ENCODE results near the gene PSMD1. TPM values are rescaled to one million over a fixed set of nuclear protein-coding genes. Genes with fewer than 3 reads are reported as not detected.

The PSMD1 gene
- total and polyA plus RNA-seq, 2 of the 8 experiments (the other 6 are each of a cell fraction or from before 2014, with no cell fraction given) = 179 to 272 TPM

DNA sequence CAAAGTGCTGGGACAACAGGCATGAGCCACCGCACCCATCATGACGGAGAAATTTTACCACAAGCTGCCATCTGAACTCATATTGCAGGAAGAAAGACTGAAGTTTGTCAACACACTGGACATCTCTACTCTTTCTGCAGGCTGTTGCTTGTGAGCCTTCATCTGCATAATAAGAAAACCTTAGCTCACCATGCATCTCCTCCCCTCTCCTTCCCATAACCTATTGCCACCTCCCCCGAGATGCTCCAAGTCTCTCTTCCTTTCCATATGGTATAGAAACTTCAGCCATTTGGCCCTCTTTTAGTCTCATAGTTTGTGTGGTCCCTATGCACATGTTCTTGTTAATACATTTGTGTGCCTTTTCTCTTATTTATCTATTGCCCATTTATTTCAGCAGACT, 38.5 kb upstream of the PSMD1 start:
- Histone ChIP-seq H3K23ac (ENCODE audit: insufficient read length) (no peak overlapping the region), H3K27ac (ENCODE audit: low read depth, low read length) (no peak overlapping the region), H2BK120ac (replicated peaks; ENCODE audit: low read depth, low read length) (no peak overlapping the region), H3K14ac (ENCODE audit: insufficient read length) (no peak overlapping the region), H2BK15ac (ENCODE audit: low read length) (no peak overlapping the region), H4K5ac (ENCODE audit: insufficient read length, low read depth, low read length) (no peak overlapping the region), H4K20me1 (replicated peaks in 1 of 2; ENCODE audit: control insufficient read depth in 1 of 2, insufficient read depth in 2 of 2, low read length in 2 of 2) (no peaks in the 10 kb centered on the region), H3K18ac (ENCODE audit: extremely low read depth, low read length) (no peak overlapping the region), H3K79me2 (ENCODE audit: control insufficient read depth in 1 of 2, insufficient read depth in 2 of 2, low read length in 2 of 2) (no peaks in the 10 kb centered on the region), H3K9me3 (ENCODE audit: insufficient read depth in 2 of 2, low read depth in 1 of 2, low read length in 1 of 2) (no peaks in the 10 kb centered on the region), H3K9ac (replicated peaks in 1 of 4; ENCODE audit: extremely low read depth in 1 of 4, low read depth in 3 of 4, low read length in 3 of 4) (no peak overlapping the region), H3K27me3 (replicated peaks in 1 of 4; ENCODE audit: control insufficient read depth in 3 of 4, extremely low read depth in 1 of 4, insufficient read depth in 3 of 4, low read length in 3 of 4) (no peaks in the 10 kb centered on the region; a peak in 1 of 7 replicates), H3K4ac (replicated peaks; ENCODE audit: insufficient read length, low read depth, low read length) (no peak overlapping the region), H3K4me3 (ENCODE audit: extremely low read depth in 1 of 4, insufficient read depth in 2 of 4, low read depth in 3 of 4, low read length in 4 of 4) (no peak overlapping the region), H2AK5ac (ENCODE audit: low read depth, low read length) (no peak overlapping the region), H4K8ac (ENCODE audit: extremely low read depth, insufficient read depth, low read length) (no peak overlapping the region), H3K56ac (replicated peaks; ENCODE audit: insufficient read length, low read depth, low read length) (no peak overlapping the region), H2BK5ac (ENCODE audit: low read depth, low read length) (no peak overlapping the region), H2BK20ac (ENCODE audit: low read length) (no peak overlapping the region), H3K36me3 (ENCODE audit: control insufficient read depth in 2 of 4, insufficient read depth in 4 of 4, low read length in 3 of 4) (no peaks in the 10 kb centered on the region), H3K23me2 (ENCODE audit: low read depth, low read length) (0 out of 2 replicates have a peak, but pooled peaks cover 3% of the 10 kb centered on the region), H3K79me1 (ENCODE audit: low read depth, low read length) (no peaks in the 10 kb centered on the region), H3K4me1 (replicated peaks in 1 of 4; ENCODE audit: control insufficient read depth in 3 of 4, insufficient read depth in 4 of 4, low read length in 3 of 4) (peaks cover 0 to 8% (median 5%) of the 10 kb centered on the region in 4 experiments; a peak in 5 of 7 replicates), H4K91ac (replicated peaks; ENCODE audit: insufficient read length, low read length) (no peak overlapping the region), H2AFZ (ENCODE audit: low read length) (no peak overlapping the region), H3K4me2 (ENCODE audit: insufficient read depth in 1 of 2, low read depth in 2 of 2, low read length in 2 of 2) (no peak overlapping the region), H2BK12ac (ENCODE audit: low read depth, low read length) (no peak overlapping the region)
- no peak for DNase-seq (ENCODE audit: low read depth in 1 of 2, low spot score in 2 of 2)
- ChIA-PET POLR2A (ENCODE audit: partially characterized antibody) (no interaction called here), CTCF (ENCODE audit: partially characterized antibody) (interaction anchor here (0.9 to 1.4 kb wide), 3 partner anchors 11 to 278 kb away, joined by 3 to 4 read pairs (median 3); no protein-coding TSS in a partner anchor)
- FAIRE-seq = no peak
- TF ChIP-seq HDAC6 (IDR thresholded peaks at IDR 0.05; ENCODE audit: low read depth, low read length) = no peak
- TF ChIP-seq SP2 (IDR thresholded peaks at IDR 0.05; ENCODE audit: low read length) = no peak
- no peak for TF ChIP-seq POU5F1 (IDR thresholded peaks at IDR 0.05; ENCODE audit: low read depth, low read length)
- TF ChIP-seq RXRA (IDR thresholded peaks at IDR 0.05; ENCODE audit: insufficient read depth, low read depth, low read length) = no peak
- TF ChIP-seq GABPA (IDR thresholded peaks at IDR 0.05; ENCODE audit: borderline replicate concordance, insufficient read depth, low read length) = no peak
- TF ChIP-seq EGR1 (IDR thresholded peaks at IDR 0.05; ENCODE audit: borderline replicate concordance, low read depth, low read length) = no peak
- WGBS, 2 experiments (ENCODE audit: extremely low coverage in 1 of 2, insufficient coverage in 1 of 2, insufficient read length in 1 of 2, insufficient replicate concordance in 2 of 2, low coverage in 1 of 2, low lambda C conversion rate in 2 of 2, missing lambda C conversion rate in 1 of 2) = 91% methylated on average over 3 of the region's 3 CpGs; no CpG with 5 or more reads in 1 of the 2 experiments
